OCI-LY1 (cell line): ENCODE data around the gene OR5AU1.

Experiments used
- H2AFZ ChIP-seq: fragments of 200-600 bp; sonication (generic), shearing (Covaris generic); 2 replicates; pipeline ENCODE4 v1.6.0; 2014; ENCODE audit warnings: antibody characterized with exemption, mild to moderate bottlenecking, low read length
- H3F3A ChIP-seq: fragments of 200-600 bp; sonication (generic), shearing (Covaris generic); 2 replicates; pipeline ENCODE4 v1.6.0; 2014; ENCODE audit warnings: mild to moderate bottlenecking, antibody characterized with exemption, low read length, moderate library complexity; ENCODE audit not compliant: insufficient read depth
- H3K27ac ChIP-seq: fragments of 200-600 bp; sonication (generic); 2 replicates; pipeline ENCODE4 v1.5.1; 2014; ENCODE audit warnings: low read length, mixed run types, mild to moderate bottlenecking, low read depth; ENCODE audit not compliant: poor library complexity, severe bottlenecking
- H3K27me3 ChIP-seq: fragments of 200-600 bp; sonication (generic); 2 replicates; pipeline ENCODE4 v1.6.0; 2014; ENCODE audit warnings: antibody characterized with exemption, mild to moderate bottlenecking, low read length, moderate library complexity; ENCODE audit not compliant: insufficient read depth
- H3K36me3 ChIP-seq: fragments of 200-600 bp; sonication (generic); 2 replicates; pipeline ENCODE4 v1.6.1; 2014; ENCODE audit warnings: mild to moderate bottlenecking, antibody characterized with exemption, low read length, moderate library complexity, mixed read lengths; ENCODE audit not compliant: insufficient read depth
- H3K4me1 ChIP-seq: fragments of 200-600 bp; sonication (generic); 2 replicates; pipeline ENCODE4 v1.5.1; 2014; ENCODE audit warnings: mild to moderate bottlenecking, low read length, moderate library complexity; ENCODE audit not compliant: insufficient read depth, severe bottlenecking
- H3K4me2 ChIP-seq: fragments of 200-600 bp; sonication (generic), shearing (Covaris generic); 2 replicates; pipeline ENCODE4 v1.6.1; 2014; ENCODE audit warnings: low read length
- H3K4me3 ChIP-seq: fragments of 200-600 bp; sonication (generic); 2 replicates; pipeline ENCODE4 v1.5.1; 2014; ENCODE audit warnings: low read length, low read depth, mild to moderate bottlenecking, mixed read lengths; ENCODE audit not compliant: poor library complexity, severe bottlenecking
- H3K79me2 ChIP-seq: fragments of 200-600 bp; shearing (Covaris generic); 2 replicates; pipeline ENCODE4 v1.6.1; 2016; ENCODE audit warnings: mixed run types, low read length, mixed read lengths; ENCODE audit not compliant: insufficient read depth
- H3K9ac ChIP-seq: fragments of 200-600 bp; sonication (generic), shearing (Covaris generic); 2 replicates; pipeline ENCODE4 v1.6.1; 2014; ENCODE audit warnings: mild to moderate bottlenecking, low read length, mixed read lengths
- H3K9me2 ChIP-seq: fragments of 200-600 bp; sonication (generic), shearing (Covaris generic); 2 replicates; pipeline ENCODE4 v1.6.1; 2014; ENCODE audit warnings: low read depth, mild to moderate bottlenecking, low read length, mixed read lengths
- H3K9me3 ChIP-seq: fragments of 200-600 bp; shearing (Covaris generic); 2 replicates; pipeline ENCODE4 v1.6.1; 2014; ENCODE audit warnings: low read length, mixed read lengths
- H4K20me1 ChIP-seq: fragments of 200-600 bp; sonication (generic), shearing (Covaris generic); 2 replicates; pipeline ENCODE4 v1.6.0; 2016; ENCODE audit warnings: mild to moderate bottlenecking, low read length; ENCODE audit not compliant: insufficient read depth
- CTCF ChIP-seq: fragments of 200-600 bp; sonication (generic), shearing (Covaris generic); IDR thresholded peaks from 2 replicates; pipeline ENCODE4 v1.5.1; 2017; ENCODE audit warnings: mild to moderate bottlenecking, antibody characterized with exemption, low read length, moderate library complexity, mixed read lengths
- EZH2 ChIP-seq: fragments of 200-600 bp; sonication (generic), shearing (Covaris generic); IDR thresholded peaks from 2 replicates; pipeline ENCODE4 v1.8.0; 2017; ENCODE audit warnings: borderline replicate concordance, mixed run types, mild to moderate bottlenecking, antibody characterized with exemption, low read length, moderate library complexity, mixed read lengths

The OR5AU1 gene

GRCh38 chr14:21184254-21184653 lies 28.4 kb upstream of the OR5AU1 start:
- Histone ChIP-seq H3K4me1 (no peaks in the 10 kb centered on the region), H3K9me3 (no peaks in the 10 kb centered on the region), H2AFZ (no peak overlapping the region), H3K9me2 (no peaks in the 10 kb centered on the region), H3K4me2 (no peak overlapping the region), H4K20me1 (no peaks in the 10 kb centered on the region), H3F3A (no peaks in the 10 kb centered on the region), H3K79me2 (no peaks in the 10 kb centered on the region), H3K4me3 (no peak overlapping the region), H3K27ac (no peak overlapping the region), H3K36me3 (no peaks in the 10 kb centered on the region), H3K27me3 (no peaks in the 10 kb centered on the region), H3K9ac (no peak overlapping the region)
- TF ChIP-seq CTCF (no peak), EZH2 (no peak)

GRCh38 chr14:21182166-21182565 lies 26.3 kb upstream of the OR5AU1 start:
- Histone ChIP-seq H3K36me3 (no peaks in the 10 kb centered on the region), H3K9me3 (0 out of 2 replicates have a peak, but pooled peaks cover 1% of the 10 kb centered on the region), H3K79me2 (no peaks in the 10 kb centered on the region), H3F3A (no peaks in the 10 kb centered on the region), H4K20me1 (no peaks in the 10 kb centered on the region), H3K9me2 (no peaks in the 10 kb centered on the region), H3K4me3 (no peak overlapping the region), H3K27me3 (no peaks in the 10 kb centered on the region), H3K27ac (no peak overlapping the region), H3K9ac (no peak overlapping the region), H3K4me1 (no peaks in the 10 kb centered on the region), H2AFZ (no peak overlapping the region), H3K4me2 (no peak overlapping the region)
- TF ChIP-seq CTCF, result no peak
- no peak for TF ChIP-seq EZH2

- Histone ChIP-seq H4K20me1 (no peaks in the 10 kb centered on the region), H3K9ac (no peak overlapping the region), H3K27ac (no peak overlapping the region), H3K4me1 (no peaks in the 10 kb centered on the region), H2AFZ (no peak overlapping the region), H3K9me3 (no peaks in the 10 kb centered on the region), H3K4me3 (no peak overlapping the region), H3K9me2 (no peaks in the 10 kb centered on the region), H3K4me2 (no peak overlapping the region), H3F3A (no peaks in the 10 kb centered on the region), H3K79me2 (no peaks in the 10 kb centered on the region), H3K27me3 (no peaks in the 10 kb centered on the region), H3K36me3 (no peaks in the 10 kb centered on the region)
- no peak for TF ChIP-seq EZH2
Observed at GRCh38 chr14:21171128-21171527, 15.3 kb upstream of the OR5AU1 start.

- Histone ChIP-seq H3K27me3 (no peaks in the 10 kb centered on the region), H3K9me2 (no peaks in the 10 kb centered on the region), H3K4me2 (no peak overlapping the region), H3K9ac (no peak overlapping the region), H3K4me3 (no peak overlapping the region), H2AFZ (no peak overlapping the region), H3F3A (no peaks in the 10 kb centered on the region), H3K79me2 (no peaks in the 10 kb centered on the region), H3K27ac (no peak overlapping the region), H3K36me3 (no peaks in the 10 kb centered on the region), H4K20me1 (no peaks in the 10 kb centered on the region), H3K4me1 (no peaks in the 10 kb centered on the region), H3K9me3 (no peaks in the 10 kb centered on the region)
- TF ChIP-seq CTCF, result no peak
- TF ChIP-seq EZH2, result no peak
Observed at GRCh38 chr14:21169573-21169972, 13.7 kb upstream of the OR5AU1 start.
